Measurements from ENCODE around the gene INSYN2A. TPM values are rescaled to one million over a fixed set of nuclear protein-coding genes. Genes with fewer than 3 reads are reported as not detected.

Gene INSYN2A
- total and polyA plus RNA-seq, 7 donors, result 0.07 to 2.2 (median 0.57) TPM; not detected in 1

DNA sequence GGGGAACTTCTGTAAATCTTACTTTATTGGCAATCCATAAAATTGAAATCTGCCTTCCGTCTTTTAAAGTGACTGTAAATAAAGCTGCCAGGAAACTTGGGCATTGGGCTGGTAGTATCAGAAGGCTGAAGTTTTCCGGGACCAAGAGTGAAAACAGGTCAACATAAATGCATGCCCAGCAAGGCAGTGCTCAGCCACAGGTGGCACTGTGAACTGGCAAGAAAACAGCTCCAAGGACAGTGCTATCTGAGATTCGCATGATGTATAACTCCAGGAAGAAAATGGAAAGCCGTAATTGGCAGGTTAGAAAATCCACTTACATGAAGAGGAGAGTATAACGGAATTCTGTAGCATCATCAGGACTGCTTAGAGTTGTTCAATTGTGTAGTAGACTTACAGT lies 1.9 kb upstream of the INSYN2A start:
- H3K9me3 ChIP-seq, result no peaks in the 10 kb centered on the region
- intact Hi-C loops (cut with DNase I), result no loop called here
- H3K27me3 ChIP-seq, result peaks cover 4 to 26% (median 5%) of the 10 kb centered on the region in 3 donors
- 80 to 91% methylated on average over 5 of the region's 5 CpGs for WGBS, 2 donors
- no peaks in the 10 kb centered on the region for H3K36me3 ChIP-seq
- H3K4me1 ChIP-seq, result peaks cover 0 to 22% (median 16%) of the 10 kb centered on the region in 4 donors
- no peak for DNase-seq
- no peak for TF ChIP-seq POLR2AphosphoS5 (IDR thresholded peaks at IDR 0.05)
- TF ChIP-seq, protein P1, sequence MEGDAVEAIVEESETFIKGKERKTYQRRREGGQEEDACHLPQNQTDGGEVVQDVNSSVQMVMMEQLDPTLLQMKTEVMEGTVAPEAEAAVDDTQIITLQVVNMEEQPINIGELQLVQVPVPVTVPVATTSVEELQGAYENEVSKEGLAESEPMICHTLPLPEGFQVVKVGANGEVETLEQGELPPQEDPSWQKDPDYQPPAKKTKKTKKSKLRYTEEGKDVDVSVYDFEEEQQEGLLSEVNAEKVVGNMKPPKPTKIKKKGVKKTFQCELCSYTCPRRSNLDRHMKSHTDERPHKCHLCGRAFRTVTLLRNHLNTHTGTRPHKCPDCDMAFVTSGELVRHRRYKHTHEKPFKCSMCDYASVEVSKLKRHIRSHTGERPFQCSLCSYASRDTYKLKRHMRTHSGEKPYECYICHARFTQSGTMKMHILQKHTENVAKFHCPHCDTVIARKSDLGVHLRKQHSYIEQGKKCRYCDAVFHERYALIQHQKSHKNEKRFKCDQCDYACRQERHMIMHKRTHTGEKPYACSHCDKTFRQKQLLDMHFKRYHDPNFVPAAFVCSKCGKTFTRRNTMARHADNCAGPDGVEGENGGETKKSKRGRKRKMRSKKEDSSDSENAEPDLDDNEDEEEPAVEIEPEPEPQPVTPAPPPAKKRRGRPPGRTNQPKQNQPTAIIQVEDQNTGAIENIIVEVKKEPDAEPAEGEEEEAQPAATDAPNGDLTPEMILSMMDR (IDR thresholded peaks at IDR 0.05), result no peak
- TF ChIP-seq POLR2A (IDR thresholded peaks at IDR 0.05), result no peak
- TF ChIP-seq EP300 (IDR thresholded peaks at IDR 0.05), result no peak
- no peak overlapping the region for H3K27ac ChIP-seq
- no peak overlapping the region for H3K4me3 ChIP-seq

DNA sequence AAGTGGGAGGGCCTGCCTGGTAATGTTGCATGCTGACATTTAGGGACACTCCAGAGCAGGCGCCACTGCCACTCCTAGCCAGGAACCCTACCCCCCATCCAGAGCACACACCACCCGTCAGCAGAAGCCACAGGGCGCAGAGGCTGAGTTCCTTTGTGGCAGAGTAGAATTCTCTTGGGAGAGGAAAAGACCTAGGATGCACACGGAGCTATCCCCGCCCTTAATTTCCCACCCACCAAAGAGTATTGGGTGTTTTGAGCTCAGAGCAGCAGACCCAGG lies 702 bp upstream of the INSYN2A start:
- 66% methylated on average over 5 of the region's 5 CpGs for WGBS, 2 donors
- Histone ChIP-seq H3K4me3 (peak overlapping the region in 2 of 4 donors; percentile 51), H3K27me3 (peaks cover 4 to 36% (median 5%) of the 10 kb centered on the region in 3 donors), H3K4me1 (peaks cover 0 to 22% (median 16%) of the 10 kb centered on the region in 4 donors), H3K27ac (no peak overlapping the region), H3K36me3 (no peaks in the 10 kb centered on the region), H3K9me3 (no peaks in the 10 kb centered on the region)
- intact Hi-C loops (cut with DNase I), result no loop called here
- DNase-seq, result no peak
- TF ChIP-seq POLR2A (IDR thresholded peaks at IDR 0.05), result no peak
- TF ChIP-seq EP300 (IDR thresholded peaks at IDR 0.05), result no peak
- TF ChIP-seq, protein P1 (IDR thresholded peaks at IDR 0.05), result no peak
- no peak for TF ChIP-seq POLR2AphosphoS5 (IDR thresholded peaks at IDR 0.05)

GRCh38 chr10:127195571-127196281 lies 665 bp downstream of the INSYN2A start:
- intact Hi-C loops (cut with DNase I), result no loop called here
- H3K4me1 ChIP-seq, result peaks cover 0 to 22% (median 16%) of the 10 kb centered on the region in 4 donors

GRCh38 chr10:127195041-127195506 lies 1.3 kb downstream of the INSYN2A start:
- TF ChIP-seq POLR2A (IDR thresholded peaks at IDR 0.05) (no peak), POLR2AphosphoS5 (IDR thresholded peaks at IDR 0.05) (no peak), EP300 (IDR thresholded peaks at IDR 0.05) (no peak)
- TF ChIP-seq, protein P1 (IDR thresholded peaks at IDR 0.05), result no peak
- DNase-seq, result no peak
- no peaks in the 10 kb centered on the region for H3K36me3 ChIP-seq
- H3K27ac ChIP-seq, result peak overlapping the region in 2 of 4 donors; percentile 18 to 45
- H3K27me3 ChIP-seq, result peaks cover 4 to 42% (median 5%) of the 10 kb centered on the region in 3 donors
- intact Hi-C loops (cut with DNase I), result no loop called here
- H3K4me1 ChIP-seq, result peaks cover 0 to 22% (median 16%) of the 10 kb centered on the region in 4 donors
- no peaks in the 10 kb centered on the region for H3K9me3 ChIP-seq
- 4 to 5% methylated on average over 28 of the region's 28 CpGs for WGBS, 2 donors
- peak overlapping the region; percentile 14 to 51 (median 42) for H3K4me3 ChIP-seq

More at GRCh38 chr10:127195571-127196281, 665 bp downstream of the INSYN2A start:
- TF ChIP-seq, protein P1 (IDR thresholded peaks at IDR 0.05), result no peak
- no peak for TF ChIP-seq POLR2AphosphoS5 (IDR thresholded peaks at IDR 0.05)
- TF ChIP-seq POLR2A (IDR thresholded peaks at IDR 0.05), result no peak
- TF ChIP-seq EP300 (IDR thresholded peaks at IDR 0.05), result no peak
- H3K27me3 ChIP-seq, result peaks cover 4 to 42% (median 5%) of the 10 kb centered on the region in 3 donors
- 1 to 2% methylated on average over 91 of the region's 91 CpGs for WGBS, 2 donors
- no peaks in the 10 kb centered on the region for H3K9me3 ChIP-seq
- H3K36me3 ChIP-seq, result no peaks in the 10 kb centered on the region
- peak overlapping the region; percentile 14 to 51 (median 42) for H3K4me3 ChIP-seq
- H3K27ac ChIP-seq, result peak overlapping the region in 3 of 4 donors; percentile 18 to 45 (median 33)
- no peak for DNase-seq
